WTC11 (cell line): ENCODE measurements around the gene SRSF3. TPM values are rescaled to one million over a fixed set of nuclear protein-coding genes. Genes with fewer than 3 reads are reported as not detected.

Experiments
- ATF1 ChIP-seq: sonication (generic); formaldehyde crosslinking; IDR thresholded peaks from 2 replicates; pipeline ENCODE4 v1.8.1; 2023; ENCODE audit warnings: mild to moderate bottlenecking, moderate library complexity, missing genetic modification reagents
- CREB1 ChIP-seq: sonication (generic); formaldehyde crosslinking; IDR thresholded peaks from 2 replicates; pipeline ENCODE4 v1.8.0; 2023; ENCODE audit warnings: mild to moderate bottlenecking, missing genetic modification reagents
- FOXK1 ChIP-seq: sonication (generic); formaldehyde crosslinking; IDR thresholded peaks from 2 replicates; pipeline ENCODE4 v1.8.0; 2022; ENCODE audit warnings: mild to moderate bottlenecking, moderate library complexity, missing genetic modification reagents
- HMGA2 ChIP-seq: fragments of 250-450 bp; sonication (Bioruptor Pico); IDR thresholded peaks from 2 replicates; pipeline ENCODE4 v1.4.0; 2021; ENCODE audit warnings: mild to moderate bottlenecking, moderate library complexity
- IRF2 ChIP-seq: sonication (generic); formaldehyde crosslinking; IDR thresholded peaks from 2 replicates; pipeline ENCODE4 v1.8.0; 2022; ENCODE audit warnings: low read depth, missing genetic modification reagents, borderline replicate concordance
- JUN ChIP-seq: sonication (generic); formaldehyde crosslinking; IDR thresholded peaks from 2 replicates; pipeline ENCODE4 v1.8.0; 2023; ENCODE audit warnings: mild to moderate bottlenecking, missing genetic modification reagents
- NFATC4 ChIP-seq: fragments of 250-450 bp; sonication (Bioruptor Pico); IDR thresholded peaks from 2 replicates; pipeline ENCODE4 v1.9.0; 2021; ENCODE audit warnings: mild to moderate bottlenecking
- NR1H2 ChIP-seq: sonication (generic); formaldehyde crosslinking; IDR thresholded peaks from 2 replicates; pipeline ENCODE4 v1.9.0; 2021; ENCODE audit warnings: mild to moderate bottlenecking, moderate library complexity, missing genetic modification reagents
- NR2C2 ChIP-seq: sonication (generic); formaldehyde crosslinking; IDR thresholded peaks from 2 replicates; pipeline ENCODE4 v1.8.0; 2022; ENCODE audit warnings: mild to moderate bottlenecking, missing genetic modification reagents
- SOX15 ChIP-seq: fragments of 250-450 bp; sonication (Bioruptor Pico); IDR thresholded peaks from 2 replicates; pipeline ENCODE4 v1.9.0; 2021; ENCODE audit warnings: mild to moderate bottlenecking
- SP1 ChIP-seq: sonication (generic); formaldehyde crosslinking; conservative IDR thresholded peaks from 2 replicates; pipeline ENCODE4 v1.8.1; 2022; ENCODE audit warnings: missing genetic modification reagents
- ZNF219 ChIP-seq: sonication (generic); formaldehyde crosslinking; IDR thresholded peaks from 2 replicates; pipeline ENCODE4 v1.8.0; 2023; ENCODE audit warnings: missing genetic modification reagents, mild to moderate bottlenecking, borderline replicate concordance
- ZNF317 ChIP-seq: sonication (generic); formaldehyde crosslinking; IDR thresholded peaks from 2 replicates; pipeline ENCODE4 v1.8.1; 2023; ENCODE audit warnings: low read depth, mild to moderate bottlenecking, moderate library complexity, missing genetic modification reagents, borderline replicate concordance
- ZNF396 ChIP-seq: fragments of 250-450 bp; sonication (Bioruptor Pico); IDR thresholded peaks from 2 replicates; pipeline ENCODE4 v1.8.0; 2021; ENCODE audit warnings: mild to moderate bottlenecking, moderate library complexity, borderline replicate concordance
- total RNA-seq: library from RNA; stranded (reverse); gene quantifications from 3 replicates; pipeline ENCODE4 v1.2.3, GENCODE V29; 2021
- TF ChIP-seq, protein P1 (sequence below): sonication (generic); formaldehyde crosslinking; IDR thresholded peaks from 2 replicates; pipeline ENCODE4 v1.8.1; 2022; ENCODE audit warnings: low read depth, mild to moderate bottlenecking, moderate library complexity, missing genetic modification reagents, borderline replicate concordance
- TF ChIP-seq, protein P2 (sequence below): sonication (generic); formaldehyde crosslinking; IDR thresholded peaks from 2 replicates; pipeline ENCODE4 v1.8.0; 2023; ENCODE audit warnings: missing genetic modification reagents
- TF ChIP-seq, protein P3 (sequence below): fragments of 250-450 bp; sonication (Bioruptor Pico); conservative IDR thresholded peaks from 2 replicates; pipeline ENCODE4 v1.9.0; 2021; ENCODE audit warnings: mild to moderate bottlenecking
- TF ChIP-seq, protein P4 (sequence below): fragments of 250-450 bp; sonication (Bioruptor Pico); IDR thresholded peaks from 2 replicates; pipeline ENCODE4 v1.9.0; 2021; ENCODE audit warnings: mild to moderate bottlenecking
- TF ChIP-seq, protein P5 (sequence below): fragments of 200-600 bp; IDR thresholded peaks from 2 replicates; pipeline ENCODE4 v1.8.0; 2022; ENCODE audit warnings: antibody characterized with exemption
- TF ChIP-seq, protein P6 (sequence below): sonication (generic); formaldehyde crosslinking; conservative IDR thresholded peaks from 2 replicates; pipeline ENCODE4 v1.8.1; 2023; ENCODE audit warnings: mild to moderate bottlenecking, low read depth, missing genetic modification reagents, moderate library complexity
- TF ChIP-seq, protein P7 (sequence below): sonication (generic); formaldehyde crosslinking; IDR thresholded peaks from 2 replicates; pipeline ENCODE4 v1.8.0; 2022; ENCODE audit warnings: mild to moderate bottlenecking, missing genetic modification reagents
- TF ChIP-seq, protein P8 (sequence below): sonication (generic); formaldehyde crosslinking; IDR thresholded peaks from 2 replicates; pipeline ENCODE4 v1.8.1; 2022; ENCODE audit warnings: missing genetic modification reagents, borderline replicate concordance
- TF ChIP-seq, protein P9 (sequence below): sonication (generic); formaldehyde crosslinking; conservative IDR thresholded peaks from 2 replicates; pipeline ENCODE4 v1.8.1; 2022; ENCODE audit warnings: mild to moderate bottlenecking, missing genetic modification reagents

The SRSF3 gene
- total RNA-seq, 1 experiment from 2014 or later = 554 TPM

DNA sequence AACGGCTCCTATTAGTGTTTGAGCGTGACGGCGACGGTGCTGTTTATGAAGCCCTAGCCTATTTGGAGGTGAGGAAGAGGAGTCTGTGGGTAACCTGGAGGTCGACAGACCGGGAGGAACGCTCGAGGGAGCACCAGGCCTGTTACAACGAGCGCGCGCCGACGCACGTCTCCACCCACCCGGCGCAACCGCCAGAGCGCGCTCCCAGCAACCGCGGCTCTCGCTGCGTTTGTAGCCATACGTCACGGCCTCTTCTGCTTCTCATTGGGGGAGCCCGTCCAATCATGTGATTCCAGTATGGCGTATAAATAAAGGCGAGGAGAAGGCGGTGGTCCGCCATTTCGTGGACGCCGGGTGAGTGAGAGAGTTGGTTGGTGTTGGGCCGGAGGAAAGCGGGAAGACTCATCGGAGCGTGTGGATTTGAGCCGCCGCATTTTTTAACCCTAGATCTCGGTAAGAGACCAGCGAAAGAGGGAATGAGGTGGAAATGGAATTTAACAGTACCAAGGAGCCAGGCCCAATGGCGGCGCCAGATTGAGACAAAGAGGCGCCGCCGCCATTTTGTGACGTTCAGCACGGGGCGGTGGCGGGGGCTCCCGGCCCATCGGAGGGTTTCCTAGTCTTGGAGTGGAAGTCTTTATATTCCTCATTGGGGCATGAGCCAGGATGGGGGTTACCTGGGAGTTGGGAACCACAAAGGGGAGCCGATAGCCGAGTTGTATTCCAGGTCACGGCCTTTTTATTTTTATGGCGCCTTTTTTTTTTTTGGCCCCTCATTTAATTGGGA lies at the start of gene SRSF3 (continued):
- TF ChIP-seq, protein P1, sequence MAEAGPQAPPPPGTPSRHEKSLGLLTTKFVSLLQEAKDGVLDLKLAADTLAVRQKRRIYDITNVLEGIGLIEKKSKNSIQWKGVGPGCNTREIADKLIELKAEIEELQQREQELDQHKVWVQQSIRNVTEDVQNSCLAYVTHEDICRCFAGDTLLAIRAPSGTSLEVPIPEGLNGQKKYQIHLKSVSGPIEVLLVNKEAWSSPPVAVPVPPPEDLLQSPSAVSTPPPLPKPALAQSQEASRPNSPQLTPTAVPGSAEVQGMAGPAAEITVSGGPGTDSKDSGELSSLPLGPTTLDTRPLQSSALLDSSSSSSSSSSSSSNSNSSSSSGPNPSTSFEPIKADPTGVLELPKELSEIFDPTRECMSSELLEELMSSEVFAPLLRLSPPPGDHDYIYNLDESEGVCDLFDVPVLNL = 0 out of 2 replicates have a peak, but pooled peaks have one; percentile 42
- no peak for TF ChIP-seq IRF2 (CRISPR knock-in tag)
- TF ChIP-seq, protein P2, sequence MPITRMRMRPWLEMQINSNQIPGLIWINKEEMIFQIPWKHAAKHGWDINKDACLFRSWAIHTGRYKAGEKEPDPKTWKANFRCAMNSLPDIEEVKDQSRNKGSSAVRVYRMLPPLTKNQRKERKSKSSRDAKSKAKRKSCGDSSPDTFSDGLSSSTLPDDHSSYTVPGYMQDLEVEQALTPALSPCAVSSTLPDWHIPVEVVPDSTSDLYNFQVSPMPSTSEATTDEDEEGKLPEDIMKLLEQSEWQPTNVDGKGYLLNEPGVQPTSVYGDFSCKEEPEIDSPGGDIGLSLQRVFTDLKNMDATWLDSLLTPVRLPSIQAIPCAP (CRISPR knock-in tag) = 0 out of 2 replicates have a peak, but pooled peaks have one; percentile 37
- no peak; the same call in 1 of the 2 replicates for TF ChIP-seq HMGA2
- peak; percentile 74 for TF ChIP-seq CREB1 (CRISPR knock-in tag)
- TF ChIP-seq ZNF396 (CRISPR knock-in tag) = no peak
- peak; percentile 59; the same call in 1 of the 2 replicates for TF ChIP-seq SP1 (CRISPR knock-in tag)
- TF ChIP-seq JUN (CRISPR knock-in tag) = 0 out of 2 replicates have a peak, but pooled peaks have one; percentile 52
- TF ChIP-seq ZNF219 (CRISPR knock-in tag) = no peak
- no peak for TF ChIP-seq ZNF317 (CRISPR knock-in tag)
- TF ChIP-seq, protein P3, sequence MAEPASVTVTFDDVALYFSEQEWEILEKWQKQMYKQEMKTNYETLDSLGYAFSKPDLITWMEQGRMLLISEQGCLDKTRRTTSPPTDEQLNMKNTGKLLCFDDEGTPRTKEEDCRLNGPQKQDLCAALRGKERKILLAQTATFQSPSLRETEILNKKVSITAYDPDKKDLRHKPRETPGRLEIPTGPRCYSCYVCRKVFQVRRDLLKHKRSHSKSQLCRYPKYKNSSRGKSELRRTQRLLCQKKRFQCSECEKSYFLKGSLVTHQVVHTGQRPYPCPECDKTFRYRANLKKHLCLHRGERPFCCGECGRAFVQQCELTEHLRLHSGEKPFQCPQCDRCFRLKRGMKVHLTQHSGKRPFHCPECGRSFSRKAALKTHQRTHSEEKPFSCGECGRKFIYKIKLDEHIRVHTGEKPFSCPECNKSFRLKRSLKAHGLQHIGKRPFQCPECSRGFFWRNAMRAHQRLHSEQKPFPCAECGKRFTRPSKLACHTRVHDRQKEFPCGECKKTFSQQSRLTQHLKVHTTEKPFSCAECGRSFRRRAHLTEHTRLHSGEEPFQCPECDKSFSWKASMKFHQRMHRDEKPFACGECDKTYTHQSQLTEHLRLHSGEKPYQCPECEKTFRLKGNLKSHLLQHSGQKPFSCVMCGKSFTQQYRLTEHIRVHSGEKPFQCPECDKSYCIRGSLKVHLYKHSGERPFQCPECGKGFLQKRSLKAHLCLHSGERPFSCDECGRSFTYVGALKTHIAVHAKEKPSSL (CRISPR knock-in tag) = peak; percentile 58; the same call in 1 of the 2 replicates
- TF ChIP-seq, protein P4, sequence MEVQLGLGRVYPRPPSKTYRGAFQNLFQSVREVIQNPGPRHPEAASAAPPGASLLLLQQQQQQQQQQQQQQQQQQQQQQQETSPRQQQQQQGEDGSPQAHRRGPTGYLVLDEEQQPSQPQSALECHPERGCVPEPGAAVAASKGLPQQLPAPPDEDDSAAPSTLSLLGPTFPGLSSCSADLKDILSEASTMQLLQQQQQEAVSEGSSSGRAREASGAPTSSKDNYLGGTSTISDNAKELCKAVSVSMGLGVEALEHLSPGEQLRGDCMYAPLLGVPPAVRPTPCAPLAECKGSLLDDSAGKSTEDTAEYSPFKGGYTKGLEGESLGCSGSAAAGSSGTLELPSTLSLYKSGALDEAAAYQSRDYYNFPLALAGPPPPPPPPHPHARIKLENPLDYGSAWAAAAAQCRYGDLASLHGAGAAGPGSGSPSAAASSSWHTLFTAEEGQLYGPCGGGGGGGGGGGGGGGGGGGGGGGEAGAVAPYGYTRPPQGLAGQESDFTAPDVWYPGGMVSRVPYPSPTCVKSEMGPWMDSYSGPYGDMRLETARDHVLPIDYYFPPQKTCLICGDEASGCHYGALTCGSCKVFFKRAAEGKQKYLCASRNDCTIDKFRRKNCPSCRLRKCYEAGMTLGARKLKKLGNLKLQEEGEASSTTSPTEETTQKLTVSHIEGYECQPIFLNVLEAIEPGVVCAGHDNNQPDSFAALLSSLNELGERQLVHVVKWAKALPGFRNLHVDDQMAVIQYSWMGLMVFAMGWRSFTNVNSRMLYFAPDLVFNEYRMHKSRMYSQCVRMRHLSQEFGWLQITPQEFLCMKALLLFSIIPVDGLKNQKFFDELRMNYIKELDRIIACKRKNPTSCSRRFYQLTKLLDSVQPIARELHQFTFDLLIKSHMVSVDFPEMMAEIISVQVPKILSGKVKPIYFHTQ = peak; percentile 41; the same call in 1 of the 2 replicates
- TF ChIP-seq, protein P5, sequence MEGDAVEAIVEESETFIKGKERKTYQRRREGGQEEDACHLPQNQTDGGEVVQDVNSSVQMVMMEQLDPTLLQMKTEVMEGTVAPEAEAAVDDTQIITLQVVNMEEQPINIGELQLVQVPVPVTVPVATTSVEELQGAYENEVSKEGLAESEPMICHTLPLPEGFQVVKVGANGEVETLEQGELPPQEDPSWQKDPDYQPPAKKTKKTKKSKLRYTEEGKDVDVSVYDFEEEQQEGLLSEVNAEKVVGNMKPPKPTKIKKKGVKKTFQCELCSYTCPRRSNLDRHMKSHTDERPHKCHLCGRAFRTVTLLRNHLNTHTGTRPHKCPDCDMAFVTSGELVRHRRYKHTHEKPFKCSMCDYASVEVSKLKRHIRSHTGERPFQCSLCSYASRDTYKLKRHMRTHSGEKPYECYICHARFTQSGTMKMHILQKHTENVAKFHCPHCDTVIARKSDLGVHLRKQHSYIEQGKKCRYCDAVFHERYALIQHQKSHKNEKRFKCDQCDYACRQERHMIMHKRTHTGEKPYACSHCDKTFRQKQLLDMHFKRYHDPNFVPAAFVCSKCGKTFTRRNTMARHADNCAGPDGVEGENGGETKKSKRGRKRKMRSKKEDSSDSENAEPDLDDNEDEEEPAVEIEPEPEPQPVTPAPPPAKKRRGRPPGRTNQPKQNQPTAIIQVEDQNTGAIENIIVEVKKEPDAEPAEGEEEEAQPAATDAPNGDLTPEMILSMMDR = no peak
- TF ChIP-seq, protein P6, sequence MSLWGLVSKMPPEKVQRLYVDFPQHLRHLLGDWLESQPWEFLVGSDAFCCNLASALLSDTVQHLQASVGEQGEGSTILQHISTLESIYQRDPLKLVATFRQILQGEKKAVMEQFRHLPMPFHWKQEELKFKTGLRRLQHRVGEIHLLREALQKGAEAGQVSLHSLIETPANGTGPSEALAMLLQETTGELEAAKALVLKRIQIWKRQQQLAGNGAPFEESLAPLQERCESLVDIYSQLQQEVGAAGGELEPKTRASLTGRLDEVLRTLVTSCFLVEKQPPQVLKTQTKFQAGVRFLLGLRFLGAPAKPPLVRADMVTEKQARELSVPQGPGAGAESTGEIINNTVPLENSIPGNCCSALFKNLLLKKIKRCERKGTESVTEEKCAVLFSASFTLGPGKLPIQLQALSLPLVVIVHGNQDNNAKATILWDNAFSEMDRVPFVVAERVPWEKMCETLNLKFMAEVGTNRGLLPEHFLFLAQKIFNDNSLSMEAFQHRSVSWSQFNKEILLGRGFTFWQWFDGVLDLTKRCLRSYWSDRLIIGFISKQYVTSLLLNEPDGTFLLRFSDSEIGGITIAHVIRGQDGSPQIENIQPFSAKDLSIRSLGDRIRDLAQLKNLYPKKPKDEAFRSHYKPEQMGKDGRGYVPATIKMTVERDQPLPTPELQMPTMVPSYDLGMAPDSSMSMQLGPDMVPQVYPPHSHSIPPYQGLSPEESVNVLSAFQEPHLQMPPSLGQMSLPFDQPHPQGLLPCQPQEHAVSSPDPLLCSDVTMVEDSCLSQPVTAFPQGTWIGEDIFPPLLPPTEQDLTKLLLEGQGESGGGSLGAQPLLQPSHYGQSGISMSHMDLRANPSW = no peak
- TF ChIP-seq, protein P7, sequence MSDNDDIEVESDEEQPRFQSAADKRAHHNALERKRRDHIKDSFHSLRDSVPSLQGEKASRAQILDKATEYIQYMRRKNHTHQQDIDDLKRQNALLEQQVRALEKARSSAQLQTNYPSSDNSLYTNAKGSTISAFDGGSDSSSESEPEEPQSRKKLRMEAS (CRISPR knock-in tag) = peak; percentile 81
- TF ChIP-seq, protein P8, sequence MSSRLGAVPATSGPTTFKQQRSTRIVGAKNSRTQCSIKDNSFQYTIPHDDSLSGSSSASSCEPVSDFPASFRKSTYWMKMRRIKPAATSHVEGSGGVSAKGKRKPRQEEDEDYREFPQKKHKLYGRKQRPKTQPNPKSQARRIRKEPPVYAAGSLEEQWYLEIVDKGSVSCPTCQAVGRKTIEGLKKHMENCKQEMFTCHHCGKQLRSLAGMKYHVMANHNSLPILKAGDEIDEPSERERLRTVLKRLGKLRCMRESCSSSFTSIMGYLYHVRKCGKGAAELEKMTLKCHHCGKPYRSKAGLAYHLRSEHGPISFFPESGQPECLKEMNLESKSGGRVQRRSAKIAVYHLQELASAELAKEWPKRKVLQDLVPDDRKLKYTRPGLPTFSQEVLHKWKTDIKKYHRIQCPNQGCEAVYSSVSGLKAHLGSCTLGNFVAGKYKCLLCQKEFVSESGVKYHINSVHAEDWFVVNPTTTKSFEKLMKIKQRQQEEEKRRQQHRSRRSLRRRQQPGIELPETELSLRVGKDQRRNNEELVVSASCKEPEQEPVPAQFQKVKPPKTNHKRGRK (CRISPR knock-in tag) = no peak
- peak; percentile 79 for TF ChIP-seq FOXK1 (CRISPR knock-in tag)
- TF ChIP-seq ATF1 = no peak
- TF ChIP-seq, protein P9, sequence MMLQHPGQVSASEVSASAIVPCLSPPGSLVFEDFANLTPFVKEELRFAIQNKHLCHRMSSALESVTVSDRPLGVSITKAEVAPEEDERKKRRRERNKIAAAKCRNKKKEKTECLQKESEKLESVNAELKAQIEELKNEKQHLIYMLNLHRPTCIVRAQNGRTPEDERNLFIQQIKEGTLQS = no peak
- 0 out of 2 replicates have a peak, but pooled peaks have one; percentile 29 for TF ChIP-seq SOX15 (CRISPR knock-in tag)
- TF ChIP-seq NR1H2 (CRISPR knock-in tag) = no peak
- no peak for TF ChIP-seq NR2C2 (CRISPR knock-in tag)
- TF ChIP-seq NFATC4 (CRISPR knock-in tag) = peak; percentile 83
